ENCODE measurements around the gene GGCX. TPM values are rescaled to one million over a fixed set of nuclear protein-coding genes. Genes with fewer than 3 reads are reported as not detected.

Gene GGCX
- total and polyA plus RNA-seq, 9 of the 15 experiments (the other 6 are each of a cell fraction or from before 2014, with no cell fraction given), result 14.4 to 47.1 (median 28.1) TPM

DNA sequence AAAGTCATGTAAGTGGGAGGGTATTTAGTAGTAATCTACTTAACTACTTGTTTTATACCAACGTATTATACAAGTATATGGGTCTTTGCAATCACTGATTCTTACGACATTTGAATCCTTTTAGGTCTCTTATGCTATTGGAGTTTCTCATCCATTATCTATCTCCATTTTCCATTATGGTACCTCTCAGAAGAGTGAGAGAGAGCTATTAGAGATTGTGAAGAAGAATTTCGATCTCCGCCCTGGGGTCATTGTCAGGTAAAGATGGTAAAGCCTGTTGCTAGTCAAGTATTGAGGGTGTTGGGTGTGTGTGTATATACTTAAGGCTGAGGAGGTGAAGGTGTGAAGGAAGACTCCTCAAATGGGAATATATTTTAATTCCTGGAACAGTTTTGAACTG lies 18.5 kb downstream of the GGCX start (continued):
- TF ChIP-seq, protein P1, sequence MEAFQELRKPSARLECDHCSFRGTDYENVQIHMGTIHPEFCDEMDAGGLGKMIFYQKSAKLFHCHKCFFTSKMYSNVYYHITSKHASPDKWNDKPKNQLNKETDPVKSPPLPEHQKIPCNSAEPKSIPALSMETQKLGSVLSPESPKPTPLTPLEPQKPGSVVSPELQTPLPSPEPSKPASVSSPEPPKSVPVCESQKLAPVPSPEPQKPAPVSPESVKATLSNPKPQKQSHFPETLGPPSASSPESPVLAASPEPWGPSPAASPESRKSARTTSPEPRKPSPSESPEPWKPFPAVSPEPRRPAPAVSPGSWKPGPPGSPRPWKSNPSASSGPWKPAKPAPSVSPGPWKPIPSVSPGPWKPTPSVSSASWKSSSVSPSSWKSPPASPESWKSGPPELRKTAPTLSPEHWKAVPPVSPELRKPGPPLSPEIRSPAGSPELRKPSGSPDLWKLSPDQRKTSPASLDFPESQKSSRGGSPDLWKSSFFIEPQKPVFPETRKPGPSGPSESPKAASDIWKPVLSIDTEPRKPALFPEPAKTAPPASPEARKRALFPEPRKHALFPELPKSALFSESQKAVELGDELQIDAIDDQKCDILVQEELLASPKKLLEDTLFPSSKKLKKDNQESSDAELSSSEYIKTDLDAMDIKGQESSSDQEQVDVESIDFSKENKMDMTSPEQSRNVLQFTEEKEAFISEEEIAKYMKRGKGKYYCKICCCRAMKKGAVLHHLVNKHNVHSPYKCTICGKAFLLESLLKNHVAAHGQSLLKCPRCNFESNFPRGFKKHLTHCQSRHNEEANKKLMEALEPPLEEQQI (IDR thresholded peaks at IDR 0.05), result 0 out of 2 replicates have a peak, but pooled peaks have one; percentile 45
- TF ChIP-seq, protein P2, sequence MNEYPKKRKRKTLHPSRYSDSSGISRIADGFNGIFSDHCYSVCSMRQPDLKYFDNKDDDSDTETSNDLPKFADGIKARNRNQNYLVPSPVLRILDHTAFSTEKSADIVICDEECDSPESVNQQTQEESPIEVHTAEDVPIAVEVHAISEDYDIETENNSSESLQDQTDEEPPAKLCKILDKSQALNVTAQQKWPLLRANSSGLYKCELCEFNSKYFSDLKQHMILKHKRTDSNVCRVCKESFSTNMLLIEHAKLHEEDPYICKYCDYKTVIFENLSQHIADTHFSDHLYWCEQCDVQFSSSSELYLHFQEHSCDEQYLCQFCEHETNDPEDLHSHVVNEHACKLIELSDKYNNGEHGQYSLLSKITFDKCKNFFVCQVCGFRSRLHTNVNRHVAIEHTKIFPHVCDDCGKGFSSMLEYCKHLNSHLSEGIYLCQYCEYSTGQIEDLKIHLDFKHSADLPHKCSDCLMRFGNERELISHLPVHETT (CRISPR knock-in tag; conservative IDR thresholded peaks at IDR 0.05 in 1 of 2, IDR thresholded peaks at IDR 0.05 in 1 of 2), result no peak
- TF ChIP-seq ZNF143 (CRISPR knock-in tag; IDR thresholded peaks at IDR 0.05) (no peak), YBX1 (IDR thresholded peaks at IDR 0.05) (no peak), TAL1 (IDR thresholded peaks at IDR 0.05) (no peak), ZNF174 (CRISPR knock-in tag; IDR thresholded peaks at IDR 0.05) (no peak)
- TF ChIP-seq, protein P3, sequence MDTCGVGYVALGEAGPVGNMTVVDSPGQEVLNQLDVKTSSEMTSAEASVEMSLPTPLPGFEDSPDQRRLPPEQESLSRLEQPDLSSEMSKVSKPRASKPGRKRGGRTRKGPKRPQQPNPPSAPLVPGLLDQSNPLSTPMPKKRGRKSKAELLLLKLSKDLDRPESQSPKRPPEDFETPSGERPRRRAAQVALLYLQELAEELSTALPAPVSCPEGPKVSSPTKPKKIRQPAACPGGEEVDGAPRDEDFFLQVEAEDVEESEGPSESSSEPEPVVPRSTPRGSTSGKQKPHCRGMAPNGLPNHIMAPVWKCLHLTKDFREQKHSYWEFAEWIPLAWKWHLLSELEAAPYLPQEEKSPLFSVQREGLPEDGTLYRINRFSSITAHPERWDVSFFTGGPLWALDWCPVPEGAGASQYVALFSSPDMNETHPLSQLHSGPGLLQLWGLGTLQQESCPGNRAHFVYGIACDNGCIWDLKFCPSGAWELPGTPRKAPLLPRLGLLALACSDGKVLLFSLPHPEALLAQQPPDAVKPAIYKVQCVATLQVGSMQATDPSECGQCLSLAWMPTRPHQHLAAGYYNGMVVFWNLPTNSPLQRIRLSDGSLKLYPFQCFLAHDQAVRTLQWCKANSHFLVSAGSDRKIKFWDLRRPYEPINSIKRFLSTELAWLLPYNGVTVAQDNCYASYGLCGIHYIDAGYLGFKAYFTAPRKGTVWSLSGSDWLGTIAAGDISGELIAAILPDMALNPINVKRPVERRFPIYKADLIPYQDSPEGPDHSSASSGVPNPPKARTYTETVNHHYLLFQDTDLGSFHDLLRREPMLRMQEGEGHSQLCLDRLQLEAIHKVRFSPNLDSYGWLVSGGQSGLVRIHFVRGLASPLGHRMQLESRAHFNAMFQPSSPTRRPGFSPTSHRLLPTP (IDR thresholded peaks at IDR 0.05; ENCODE audit: borderline replicate concordance, extremely low read depth, insufficient read length), result no peak

Measured in K562 (cell line).